ENCODE results near the gene RCOR1.

DNA sequence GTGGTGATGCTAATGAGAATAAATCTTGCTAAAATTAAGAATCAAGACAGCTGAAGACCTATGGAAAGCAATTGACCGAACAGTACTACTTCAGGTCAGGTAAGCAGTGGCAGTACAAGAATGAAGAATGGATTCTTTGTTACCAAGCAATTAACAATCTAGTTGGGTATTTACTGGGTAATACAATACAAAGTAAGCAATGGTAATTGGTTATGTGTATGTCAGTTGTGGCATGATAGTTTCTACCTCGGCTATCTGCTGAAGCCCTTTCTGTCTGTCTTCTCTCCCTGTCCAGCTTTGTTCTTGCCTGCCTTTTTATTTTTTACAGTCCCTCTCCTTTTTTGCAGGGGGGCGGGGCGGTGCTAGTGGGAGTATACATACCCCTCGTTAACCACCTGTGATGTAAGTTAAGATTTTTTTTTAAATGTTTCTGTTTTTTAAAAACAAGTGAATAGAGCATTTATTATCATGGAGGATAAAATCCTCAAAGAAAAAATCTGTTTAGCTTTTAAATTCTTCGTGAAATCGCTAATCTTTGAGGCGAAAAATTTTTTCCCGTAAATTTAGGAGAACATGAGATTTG lies 75.9 kb downstream of the RCOR1 start:
- TF ChIP-seq, protein P1, sequence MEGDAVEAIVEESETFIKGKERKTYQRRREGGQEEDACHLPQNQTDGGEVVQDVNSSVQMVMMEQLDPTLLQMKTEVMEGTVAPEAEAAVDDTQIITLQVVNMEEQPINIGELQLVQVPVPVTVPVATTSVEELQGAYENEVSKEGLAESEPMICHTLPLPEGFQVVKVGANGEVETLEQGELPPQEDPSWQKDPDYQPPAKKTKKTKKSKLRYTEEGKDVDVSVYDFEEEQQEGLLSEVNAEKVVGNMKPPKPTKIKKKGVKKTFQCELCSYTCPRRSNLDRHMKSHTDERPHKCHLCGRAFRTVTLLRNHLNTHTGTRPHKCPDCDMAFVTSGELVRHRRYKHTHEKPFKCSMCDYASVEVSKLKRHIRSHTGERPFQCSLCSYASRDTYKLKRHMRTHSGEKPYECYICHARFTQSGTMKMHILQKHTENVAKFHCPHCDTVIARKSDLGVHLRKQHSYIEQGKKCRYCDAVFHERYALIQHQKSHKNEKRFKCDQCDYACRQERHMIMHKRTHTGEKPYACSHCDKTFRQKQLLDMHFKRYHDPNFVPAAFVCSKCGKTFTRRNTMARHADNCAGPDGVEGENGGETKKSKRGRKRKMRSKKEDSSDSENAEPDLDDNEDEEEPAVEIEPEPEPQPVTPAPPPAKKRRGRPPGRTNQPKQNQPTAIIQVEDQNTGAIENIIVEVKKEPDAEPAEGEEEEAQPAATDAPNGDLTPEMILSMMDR (IDR thresholded peaks at IDR 0.05), result no peak
- TF ChIP-seq POLR2A (IDR thresholded peaks at IDR 0.05), result no peak

Measured in upper lobe of left lung (tissue), 4 donors.